OCI-LY1 (cell line): Measurements from ENCODE around the gene NBEAL1.

ENCODE experiments used
- EZH2 ChIP-seq: fragments of 200-600 bp; sonication (generic), shearing (Covaris generic); IDR thresholded peaks from 2 replicates; pipeline ENCODE4 v1.8.0; 2017; ENCODE audit warnings: borderline replicate concordance, mixed run types, mild to moderate bottlenecking, antibody characterized with exemption, low read length, moderate library complexity, mixed read lengths
- TF ChIP-seq, protein P1 (sequence below): fragments of 200-600 bp; sonication (generic), shearing (Covaris generic); IDR thresholded peaks from 2 replicates; pipeline ENCODE4 v1.5.1; 2017; ENCODE audit warnings: mild to moderate bottlenecking, antibody characterized with exemption, low read length, moderate library complexity, mixed read lengths

DNA sequence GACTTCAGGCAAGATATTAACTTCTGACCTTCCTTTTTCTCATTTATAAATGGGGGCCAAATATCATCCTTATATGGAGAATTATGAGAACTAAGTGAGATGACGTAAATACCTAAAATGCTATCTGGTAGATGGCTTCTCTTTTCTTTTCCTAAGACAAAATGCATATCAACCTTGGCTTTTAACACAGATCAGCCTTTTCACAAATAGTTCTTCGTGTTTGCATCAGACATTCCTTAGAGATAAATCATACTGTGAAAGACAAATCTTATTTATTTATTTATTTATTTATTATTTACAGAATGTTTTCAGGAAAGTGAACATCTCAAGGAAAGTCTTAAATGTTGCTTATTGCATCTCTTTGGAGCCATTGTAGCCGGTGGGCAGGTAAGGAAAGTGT, 62.8 kb downstream of the NBEAL1 start:
- TF ChIP-seq, protein P1, sequence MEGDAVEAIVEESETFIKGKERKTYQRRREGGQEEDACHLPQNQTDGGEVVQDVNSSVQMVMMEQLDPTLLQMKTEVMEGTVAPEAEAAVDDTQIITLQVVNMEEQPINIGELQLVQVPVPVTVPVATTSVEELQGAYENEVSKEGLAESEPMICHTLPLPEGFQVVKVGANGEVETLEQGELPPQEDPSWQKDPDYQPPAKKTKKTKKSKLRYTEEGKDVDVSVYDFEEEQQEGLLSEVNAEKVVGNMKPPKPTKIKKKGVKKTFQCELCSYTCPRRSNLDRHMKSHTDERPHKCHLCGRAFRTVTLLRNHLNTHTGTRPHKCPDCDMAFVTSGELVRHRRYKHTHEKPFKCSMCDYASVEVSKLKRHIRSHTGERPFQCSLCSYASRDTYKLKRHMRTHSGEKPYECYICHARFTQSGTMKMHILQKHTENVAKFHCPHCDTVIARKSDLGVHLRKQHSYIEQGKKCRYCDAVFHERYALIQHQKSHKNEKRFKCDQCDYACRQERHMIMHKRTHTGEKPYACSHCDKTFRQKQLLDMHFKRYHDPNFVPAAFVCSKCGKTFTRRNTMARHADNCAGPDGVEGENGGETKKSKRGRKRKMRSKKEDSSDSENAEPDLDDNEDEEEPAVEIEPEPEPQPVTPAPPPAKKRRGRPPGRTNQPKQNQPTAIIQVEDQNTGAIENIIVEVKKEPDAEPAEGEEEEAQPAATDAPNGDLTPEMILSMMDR: no peak
- no peak for TF ChIP-seq EZH2
